GM23338 (cell line): ENCODE results near the gene DENND2A.

Experiments used
- CREB1 ChIP-seq: fragments of 250-450 bp; sonication (Bioruptor Pico); IDR thresholded peaks from 2 replicates; pipeline ENCODE4 v1.5.0; 2020; ENCODE audit warnings: low read depth, mild to moderate bottlenecking, moderate library complexity
- CTCF ChIP-seq, 2 experiments: fragments of 200-600 bp in 1 of 2; sonication (generic) in 1 of 2; conservative IDR thresholded peaks; 2 replicates each; pipeline versions ENCODE4 v1.5.1 to v1.6.1; 2016 to 2017; ENCODE audit warnings: antibody characterized with exemption in 2 of 2, low read depth in 2 of 2, mild to moderate bottlenecking in 2 of 2, moderate library complexity in 1 of 2
- EZH2 ChIP-seq: fragments of 200-600 bp; sonication (generic); IDR thresholded peaks from one replicate; pipeline ENCODE4 v1.8.0; 2017; ENCODE audit warnings: antibody characterized with exemption, mild to moderate bottlenecking, low read depth; ENCODE audit not compliant: unreplicated experiment
- EZH2phosphoT487 ChIP-seq: fragments of 200-600 bp; sonication (generic); IDR thresholded peaks from one replicate; pipeline ENCODE4 v1.8.1; 2018; ENCODE audit warnings: antibody characterized with exemption; ENCODE audit not compliant: unreplicated experiment
- JUNB ChIP-seq: IDR thresholded peaks from one replicate; pipeline ENCODE4 v1.6.1; 2016; ENCODE audit warnings: antibody characterized with exemption; ENCODE audit not compliant: unreplicated experiment
- POLR2AphosphoS5 ChIP-seq: IDR thresholded peaks from 2 replicates; pipeline ENCODE4 v1.6.1; 2016; ENCODE audit warnings: antibody characterized with exemption, low read depth
- REST ChIP-seq: IDR thresholded peaks from one replicate; pipeline ENCODE4 v1.6.1; 2018; ENCODE audit warnings: antibody characterized with exemption; ENCODE audit not compliant: unreplicated experiment

- TF ChIP-seq CTCF (conservative IDR thresholded peaks at IDR 0.05; ENCODE audit: low read depth in 2 of 2) (no peak), REST (no peak), EZH2 (no peak), EZH2phosphoT487 (no peak), JUNB (no peak), POLR2AphosphoS5 (no peak), CREB1 (no peak)
Observed at GRCh38 chr7:140562926-140563481, 77.6 kb downstream of the DENND2A start.
